Measurements from ENCODE around the gene IGDCC3.
"Not testable (repeated sequence)": the region's sequence is repeated elsewhere in the genome, so short reads cannot be mapped to it uniquely, and the experiment has no call there.

The IGDCC3 gene

GRCh38 chr15:65405791-65406423, 28.1 kb upstream of the IGDCC3 start:
- no peak overlapping the region for H3K27ac ChIP-seq (ENCODE audit: low read length)
- no peaks in the 10 kb centered on the region for H3K27me3 ChIP-seq (ENCODE audit: control insufficient read depth, insufficient read depth, low read length)
- H3K4me1 ChIP-seq (ENCODE audit: control insufficient read depth, insufficient read depth, low read length), result peaks cover 9% of the 10 kb centered on the region
- H3K36me3 ChIP-seq (ENCODE audit: control insufficient read depth, insufficient read depth, low read length), result no peaks in the 10 kb centered on the region
- DNase-seq (ENCODE audit: low read depth, low spot score), result no peak
- no peaks in the 10 kb centered on the region for H3K9me3 ChIP-seq (ENCODE audit: control insufficient read depth, insufficient read depth, low read length)
- no peak overlapping the region for H3K4me3 ChIP-seq (ENCODE audit: low read length)
- 100% methylated on average over 2 of the region's 7 CpGs for WGBS (ENCODE audit: insufficient coverage, insufficient read length)

GRCh38 chr15:65404186-65404872, 26.5 kb upstream of the IGDCC3 start:
- H3K27me3 ChIP-seq (ENCODE audit: control insufficient read depth, insufficient read depth, low read length), result no peaks in the 10 kb centered on the region
- WGBS (ENCODE audit: insufficient coverage, insufficient read length), result no CpG with 5 or more reads among the region's 6 CpGs
- H3K9me3 ChIP-seq (ENCODE audit: control insufficient read depth, insufficient read depth, low read length), result no peaks in the 10 kb centered on the region
- peaks cover 10% of the 10 kb centered on the region for H3K4me1 ChIP-seq (ENCODE audit: control insufficient read depth, insufficient read depth, low read length)
- H3K36me3 ChIP-seq (ENCODE audit: control insufficient read depth, insufficient read depth, low read length), result no peaks in the 10 kb centered on the region
- H3K4me3 ChIP-seq (ENCODE audit: low read length), result no peak overlapping the region
- no peak for DNase-seq (ENCODE audit: low read depth, low spot score)
- H3K27ac ChIP-seq (ENCODE audit: low read length), result no peak overlapping the region

DNA sequence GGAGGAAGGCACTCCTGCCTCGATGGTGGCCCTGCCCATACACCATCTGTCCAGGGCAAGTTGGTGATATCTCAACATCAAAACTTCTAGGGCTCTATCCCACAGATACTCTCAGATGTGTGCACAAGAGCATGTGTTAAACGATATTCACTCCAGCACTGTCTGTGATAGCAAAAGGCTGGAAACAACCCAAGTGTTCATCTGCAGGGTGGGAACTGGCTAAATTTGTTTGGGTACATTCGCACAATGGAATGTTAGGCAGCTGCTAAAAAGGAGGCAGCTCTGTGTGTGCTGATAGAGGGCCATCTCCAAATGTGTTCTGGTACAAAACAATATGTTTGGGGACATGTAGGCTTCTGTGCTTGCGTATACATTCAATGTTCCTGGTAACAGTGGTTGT, 25.2 kb upstream of the IGDCC3 start:
- Histone ChIP-seq H3K9me3 (ENCODE audit: control insufficient read depth, insufficient read depth, low read length) (no peaks in the 10 kb centered on the region), H3K27ac (ENCODE audit: low read length) (no peak overlapping the region), H3K27me3 (ENCODE audit: control insufficient read depth, insufficient read depth, low read length) (no peaks in the 10 kb centered on the region), H3K4me3 (ENCODE audit: low read length) (no peak overlapping the region), H3K4me1 (ENCODE audit: control insufficient read depth, insufficient read depth, low read length) (peaks cover 10% of the 10 kb centered on the region), H3K36me3 (ENCODE audit: control insufficient read depth, insufficient read depth, low read length) (no peaks in the 10 kb centered on the region)
- WGBS (ENCODE audit: insufficient coverage, insufficient read length), result no CpG with 5 or more reads among the region's 4 CpGs
- DNase-seq (ENCODE audit: low read depth, low spot score), result no peak

DNA sequence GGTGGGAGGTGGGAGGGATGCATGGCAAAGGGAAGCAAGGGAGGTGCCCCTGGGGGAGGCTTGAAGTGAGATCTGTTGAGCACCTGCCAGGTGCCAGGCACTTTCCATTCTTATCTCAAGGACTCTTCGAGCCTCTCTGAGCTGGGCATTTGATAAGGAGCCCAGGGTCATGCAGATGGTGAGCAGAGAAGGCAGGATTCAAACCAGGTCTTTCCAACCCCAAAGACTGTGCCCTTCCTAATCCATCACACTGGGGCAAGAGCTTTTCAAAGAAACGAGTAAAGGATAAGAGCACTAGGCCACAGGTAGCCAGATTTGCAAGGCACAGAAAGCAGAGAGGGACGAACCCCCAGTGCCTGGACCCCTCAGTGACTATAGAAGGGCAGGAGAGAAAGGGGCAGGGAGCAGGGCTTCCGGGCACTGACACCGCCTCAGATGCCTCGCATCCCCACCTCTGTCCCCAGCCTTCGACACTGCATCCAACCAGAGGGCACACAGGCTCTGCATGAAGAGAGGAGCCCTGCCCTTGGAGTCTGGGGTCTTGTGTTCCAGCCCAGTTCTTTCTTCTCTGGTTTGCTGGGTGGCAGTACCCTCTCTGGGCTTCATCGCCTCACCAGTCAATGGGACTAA, 23.9 kb upstream of the IGDCC3 start:
- peaks cover 3% of the 10 kb centered on the region; the same call in 1 of the 2 replicates for H3K27me3 ChIP-seq (ENCODE audit: control insufficient read depth, insufficient read depth, low read length)
- no peak overlapping the region for H3K27ac ChIP-seq (ENCODE audit: low read length)
- peaks cover 10% of the 10 kb centered on the region for H3K4me1 ChIP-seq (ENCODE audit: control insufficient read depth, insufficient read depth, low read length)
- no peaks in the 10 kb centered on the region for H3K9me3 ChIP-seq (ENCODE audit: control insufficient read depth, insufficient read depth, low read length)
- H3K4me3 ChIP-seq (ENCODE audit: low read length), result no peak overlapping the region
- no peak for DNase-seq (ENCODE audit: low read depth, low spot score)
- H3K36me3 ChIP-seq (ENCODE audit: control insufficient read depth, insufficient read depth, low read length), result no peaks in the 10 kb centered on the region
- no CpG with 5 or more reads among the region's 8 CpGs for WGBS (ENCODE audit: insufficient coverage, insufficient read length)

- no peaks in the 10 kb centered on the region for H3K9me3 ChIP-seq (ENCODE audit: control insufficient read depth, insufficient read depth, low read length)
- H3K4me1 ChIP-seq (ENCODE audit: control insufficient read depth, insufficient read depth, low read length), result peaks cover 10% of the 10 kb centered on the region
- H3K4me3 ChIP-seq (ENCODE audit: low read length), result no peak overlapping the region
- no peak overlapping the region for H3K27ac ChIP-seq (ENCODE audit: low read length)
- no peaks in the 10 kb centered on the region for H3K36me3 ChIP-seq (ENCODE audit: control insufficient read depth, insufficient read depth, low read length)
- H3K27me3 ChIP-seq (ENCODE audit: control insufficient read depth, insufficient read depth, low read length), result peaks cover 8% of the 10 kb centered on the region; the same call in 1 of the 2 replicates
- no peak for DNase-seq (ENCODE audit: low read depth, low spot score)
- WGBS (ENCODE audit: insufficient coverage, insufficient read length), result no CpG with 5 or more reads among the region's 11 CpGs
Measured at GRCh38 chr15:65400760-65401610, 23.2 kb upstream of the IGDCC3 start.

DNA sequence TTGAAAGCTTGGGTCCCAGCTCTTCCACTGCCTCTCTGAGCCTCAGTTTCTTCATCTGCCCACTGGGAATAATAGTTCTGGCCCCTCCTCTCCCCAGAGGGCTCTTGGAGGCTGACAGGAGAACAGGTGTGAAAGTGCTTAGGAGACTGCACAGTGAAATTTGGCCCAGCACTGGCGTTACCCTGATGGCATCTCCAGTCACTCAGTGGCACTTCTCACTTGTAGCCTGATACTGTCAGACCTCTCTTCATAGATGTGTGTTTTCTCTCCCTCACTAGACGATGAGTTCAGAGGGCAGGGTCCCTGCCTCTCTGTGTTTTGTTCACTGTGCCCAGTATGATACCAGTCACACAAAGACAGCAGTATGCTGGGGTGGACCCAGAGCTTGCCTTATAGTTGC, 22.2 kb upstream of the IGDCC3 start:
- no CpG with 5 or more reads among the region's 2 CpGs for WGBS (ENCODE audit: insufficient coverage, insufficient read length)
- H3K27ac ChIP-seq (ENCODE audit: low read length), result no peak overlapping the region
- H3K4me3 ChIP-seq (ENCODE audit: low read length), result no peak overlapping the region
- no peak for DNase-seq (ENCODE audit: low read depth, low spot score)
- peaks cover 10% of the 10 kb centered on the region for H3K4me1 ChIP-seq (ENCODE audit: control insufficient read depth, insufficient read depth, low read length)
- H3K36me3 ChIP-seq (ENCODE audit: control insufficient read depth, insufficient read depth, low read length), result no peaks in the 10 kb centered on the region
- no peaks in the 10 kb centered on the region for H3K9me3 ChIP-seq (ENCODE audit: control insufficient read depth, insufficient read depth, low read length)
- H3K27me3 ChIP-seq (ENCODE audit: control insufficient read depth, insufficient read depth, low read length), result peaks cover 10% of the 10 kb centered on the region; the same call in 1 of the 2 replicates

GRCh38 chr15:65399001-65399706, 21.4 kb upstream of the IGDCC3 start:
- H3K36me3 ChIP-seq (ENCODE audit: control insufficient read depth, insufficient read depth, low read length), result no peaks in the 10 kb centered on the region
- WGBS (ENCODE audit: insufficient coverage, insufficient read length), result no CpG with 5 or more reads among the region's 11 CpGs
- H3K4me3 ChIP-seq (ENCODE audit: low read length), result no peak overlapping the region
- peaks cover 10% of the 10 kb centered on the region; the same call in 1 of the 2 replicates for H3K27me3 ChIP-seq (ENCODE audit: control insufficient read depth, insufficient read depth, low read length)
- DNase-seq (ENCODE audit: low read depth, low spot score), result no peak
- H3K4me1 ChIP-seq (ENCODE audit: control insufficient read depth, insufficient read depth, low read length), result peaks cover 10% of the 10 kb centered on the region
- no peaks in the 10 kb centered on the region for H3K9me3 ChIP-seq (ENCODE audit: control insufficient read depth, insufficient read depth, low read length)
- H3K27ac ChIP-seq (ENCODE audit: low read length), result no peak overlapping the region

DNA sequence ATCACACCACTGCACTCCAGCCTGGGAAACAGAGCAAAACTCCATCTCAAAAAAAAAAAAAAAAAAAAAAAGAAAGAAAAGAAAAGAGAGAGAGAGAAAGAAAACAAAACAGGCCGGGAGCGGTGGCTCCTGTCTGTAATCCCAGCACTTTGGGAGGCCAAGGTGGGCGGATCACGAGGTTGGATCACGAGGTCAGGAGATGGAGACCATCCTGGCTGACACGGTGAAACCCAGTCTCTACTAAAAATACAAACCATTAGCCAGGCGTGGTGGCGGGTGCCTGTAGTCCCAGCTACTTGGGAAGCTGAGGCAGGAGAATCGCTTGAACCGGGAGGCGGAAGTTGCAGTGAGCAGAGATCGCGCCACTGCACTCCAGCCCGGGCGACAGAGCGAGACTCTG, 20.7 kb upstream of the IGDCC3 start:
- H3K4me1 ChIP-seq (ENCODE audit: control insufficient read depth, insufficient read depth, low read length); H3K27me3 ChIP-seq (ENCODE audit: control insufficient read depth, insufficient read depth, low read length); H3K27ac ChIP-seq (ENCODE audit: low read length); H3K36me3 ChIP-seq (ENCODE audit: control insufficient read depth, insufficient read depth, low read length); H3K9me3 ChIP-seq (ENCODE audit: control insufficient read depth, insufficient read depth, low read length); H3K4me3 ChIP-seq (ENCODE audit: low read length); DNase-seq (ENCODE audit: low read depth, low spot score): not testable (repeated sequence)
- whole genome bisulfite sequencing (ENCODE audit: insufficient coverage, insufficient read length), result no CpG with 5 or more reads among the region's 16 CpGs

DNA sequence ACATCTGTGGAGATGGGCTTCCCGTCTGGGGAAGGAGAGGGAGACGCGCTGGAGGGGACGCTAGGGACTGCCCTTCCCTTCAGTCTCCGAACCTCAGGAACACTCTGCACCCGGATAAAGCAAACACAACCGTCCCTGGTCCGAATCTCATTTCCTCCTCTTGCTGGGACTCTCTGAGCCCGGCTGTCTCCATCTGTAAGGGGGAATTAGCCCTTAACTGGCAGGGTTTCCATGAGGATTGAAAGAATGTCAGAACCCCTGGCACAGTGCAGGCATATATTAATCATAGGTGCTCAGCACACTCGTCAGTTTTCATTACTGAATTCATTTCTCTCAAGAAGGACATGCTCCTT, 19.1 kb upstream of the IGDCC3 start:
- Histone ChIP-seq H3K36me3 (ENCODE audit: control insufficient read depth, insufficient read depth, low read length) (no peaks in the 10 kb centered on the region; the same call in 1 of the 2 replicates), H3K27ac (ENCODE audit: low read length) (no peak overlapping the region), H3K27me3 (ENCODE audit: control insufficient read depth, insufficient read depth, low read length) (peaks cover 10% of the 10 kb centered on the region; the same call in 1 of the 2 replicates), H3K4me3 (ENCODE audit: low read length) (peak overlapping the region; percentile 23; the same call in 1 of the 2 replicates), H3K9me3 (ENCODE audit: control insufficient read depth, insufficient read depth, low read length) (no peaks in the 10 kb centered on the region), H3K4me1 (ENCODE audit: control insufficient read depth, insufficient read depth, low read length) (peaks cover 8% of the 10 kb centered on the region)
- no peak for DNase-seq (ENCODE audit: low read depth, low spot score)
- no CpG with 5 or more reads among the region's 10 CpGs for WGBS (ENCODE audit: insufficient coverage, insufficient read length)
